Retina (tissue), 1 donor: ENCODE measurements around the gene TDRD9.
"Not testable (repeated sequence)": the region's sequence is repeated elsewhere in the genome, so short reads cannot be mapped to it uniquely, and the experiment has no call there.

Source experiments
- DNase-seq: peaks from one replicate; pipeline ENCODE4 v3.0.0-alpha.2; 2016

The TDRD9 gene, protein sequence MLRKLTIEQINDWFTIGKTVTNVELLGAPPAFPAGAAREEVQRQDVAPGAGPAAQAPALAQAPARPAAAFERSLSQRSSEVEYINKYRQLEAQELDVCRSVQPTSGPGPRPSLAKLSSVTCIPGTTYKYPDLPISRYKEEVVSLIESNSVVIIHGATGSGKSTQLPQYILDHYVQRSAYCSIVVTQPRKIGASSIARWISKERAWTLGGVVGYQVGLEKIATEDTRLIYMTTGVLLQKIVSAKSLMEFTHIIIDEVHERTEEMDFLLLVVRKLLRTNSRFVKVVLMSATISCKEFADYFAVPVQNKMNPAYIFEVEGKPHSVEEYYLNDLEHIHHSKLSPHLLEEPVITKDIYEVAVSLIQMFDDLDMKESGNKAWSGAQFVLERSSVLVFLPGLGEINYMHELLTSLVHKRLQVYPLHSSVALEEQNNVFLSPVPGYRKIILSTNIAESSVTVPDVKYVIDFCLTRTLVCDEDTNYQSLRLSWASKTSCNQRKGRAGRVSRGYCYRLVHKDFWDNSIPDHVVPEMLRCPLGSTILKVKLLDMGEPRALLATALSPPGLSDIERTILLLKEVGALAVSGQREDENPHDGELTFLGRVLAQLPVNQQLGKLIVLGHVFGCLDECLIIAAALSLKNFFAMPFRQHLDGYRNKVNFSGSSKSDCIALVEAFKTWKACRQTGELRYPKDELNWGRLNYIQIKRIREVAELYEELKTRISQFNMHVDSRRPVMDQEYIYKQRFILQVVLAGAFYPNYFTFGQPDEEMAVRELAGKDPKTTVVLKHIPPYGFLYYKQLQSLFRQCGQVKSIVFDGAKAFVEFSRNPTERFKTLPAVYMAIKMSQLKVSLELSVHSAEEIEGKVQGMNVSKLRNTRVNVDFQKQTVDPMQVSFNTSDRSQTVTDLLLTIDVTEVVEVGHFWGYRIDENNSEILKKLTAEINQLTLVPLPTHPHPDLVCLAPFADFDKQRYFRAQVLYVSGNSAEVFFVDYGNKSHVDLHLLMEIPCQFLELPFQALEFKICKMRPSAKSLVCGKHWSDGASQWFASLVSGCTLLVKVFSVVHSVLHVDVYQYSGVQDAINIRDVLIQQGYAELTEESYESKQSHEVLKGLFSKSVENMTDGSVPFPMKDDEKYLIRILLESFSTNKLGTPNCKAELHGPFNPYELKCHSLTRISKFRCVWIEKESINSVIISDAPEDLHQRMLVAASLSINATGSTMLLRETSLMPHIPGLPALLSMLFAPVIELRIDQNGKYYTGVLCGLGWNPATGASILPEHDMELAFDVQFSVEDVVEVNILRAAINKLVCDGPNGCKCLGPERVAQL (N-terminal part only)

DNA sequence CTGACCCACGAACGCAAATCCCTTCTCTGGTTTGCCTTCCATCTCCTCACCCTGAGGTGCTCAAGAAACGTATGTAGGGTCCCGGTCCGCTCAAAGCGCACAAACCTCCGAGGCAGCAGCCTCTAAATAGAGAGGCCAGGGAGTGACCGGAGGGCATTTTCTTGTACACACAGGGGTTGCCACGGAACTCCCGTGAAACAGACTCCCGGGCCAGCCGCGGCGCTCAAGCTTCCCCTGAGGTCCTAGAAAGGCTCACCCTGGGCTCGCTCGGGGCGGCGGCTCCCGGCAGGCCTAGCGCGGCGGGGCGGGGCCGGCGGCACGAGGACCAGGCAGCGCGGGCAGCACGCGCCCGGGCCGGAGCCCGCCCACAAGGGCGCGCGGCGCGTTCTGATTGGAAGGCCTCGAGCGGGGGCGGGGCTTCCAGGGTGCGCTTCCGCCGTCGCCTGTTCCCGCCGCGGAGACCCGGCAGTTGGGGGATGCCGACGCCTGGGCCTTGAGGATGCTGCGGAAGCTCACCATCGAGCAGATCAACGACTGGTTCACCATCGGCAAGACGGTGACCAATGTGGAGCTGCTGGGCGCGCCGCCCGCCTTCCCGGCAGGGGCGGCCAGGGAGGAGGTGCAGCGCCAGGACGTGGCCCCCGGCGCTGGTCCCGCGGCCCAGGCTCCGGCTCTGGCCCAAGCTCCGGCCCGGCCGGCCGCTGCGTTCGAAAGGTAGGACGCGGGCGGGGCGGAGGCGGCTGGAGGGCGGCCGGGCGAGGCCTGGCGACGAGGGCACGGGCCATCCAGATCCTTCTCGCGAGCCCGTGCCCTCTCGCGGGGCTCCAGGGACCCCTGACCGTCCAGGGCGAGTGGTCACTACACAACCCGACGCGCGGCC lies at the start of gene TDRD9:
Gene TDRD9, plus strand, starts transcription at position 446 of the 880 bp plus-strand sequence. Its CDS starts 54 bp downstream, at position 500.
- no peak for DNase-seq

DNA sequence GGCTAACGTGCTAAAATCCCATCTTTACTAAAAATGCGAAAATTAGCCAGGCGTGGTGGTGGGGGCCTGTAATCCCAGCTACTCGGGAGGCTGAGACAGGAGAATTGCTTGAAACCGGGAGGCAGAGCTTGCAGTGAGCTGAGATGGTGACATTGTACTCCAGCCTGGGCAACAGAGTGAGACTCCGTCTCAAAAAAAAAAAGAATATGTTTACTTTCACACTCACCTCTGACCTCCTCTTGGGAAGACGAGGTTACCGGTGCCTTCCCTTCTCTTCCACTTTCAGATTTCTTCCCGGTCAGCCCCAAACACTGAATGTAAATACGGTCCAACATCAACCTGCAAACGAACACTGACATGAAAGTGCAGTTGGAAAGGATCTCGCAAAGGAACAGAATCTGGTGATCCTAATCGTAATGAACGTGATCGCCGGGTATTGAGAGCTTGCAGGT lies 49.1 kb upstream of the TDRD9 start:
- no peak for DNase-seq

DNA sequence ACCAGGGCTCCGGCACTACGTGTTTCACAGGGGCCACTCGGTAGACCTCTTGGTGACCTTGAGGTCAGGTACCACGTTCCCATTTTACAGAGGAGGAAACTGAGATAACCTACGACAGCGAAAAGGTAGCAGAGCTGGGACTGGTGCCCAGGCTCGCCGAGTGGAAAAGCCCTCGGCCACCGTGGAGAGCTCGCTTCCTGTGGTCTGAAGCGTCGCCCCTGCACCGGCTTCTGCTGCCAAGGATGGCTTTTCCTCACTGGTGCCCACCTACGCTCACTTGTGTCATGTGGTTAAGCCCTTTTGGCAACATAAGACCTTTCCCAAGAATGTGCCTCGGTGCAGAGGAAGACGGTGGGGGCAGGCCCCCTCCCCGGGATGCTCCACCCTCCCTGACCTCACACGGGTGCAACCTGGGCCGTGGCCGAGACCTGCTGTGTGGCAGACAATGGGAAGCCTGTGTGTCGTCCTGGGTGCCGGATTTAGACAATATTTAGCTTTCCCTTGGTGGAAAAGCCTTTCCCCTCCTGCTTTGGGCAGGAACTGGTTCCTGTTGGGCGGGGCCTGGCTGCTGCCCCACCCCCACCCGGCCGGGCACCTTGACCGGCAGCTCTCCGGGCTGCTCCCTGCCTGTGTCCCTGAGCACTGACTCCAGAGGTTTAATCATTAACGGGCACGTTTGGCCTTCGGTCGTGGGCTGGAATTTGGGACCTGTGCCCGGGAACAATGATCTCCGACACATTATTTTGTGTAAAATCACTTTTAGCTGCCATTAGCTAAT lies 48.5 kb upstream of the TDRD9 start:
- DNase-seq = no peak

GRCh38 chr14:103880348-103881267 lies 47.6 kb upstream of the TDRD9 start:
- peak; percentile 69 for DNase-seq

- DNase-seq = no peak
Observed at GRCh38 chr14:103881268-103882201, 46.7 kb upstream of the TDRD9 start.

DNA sequence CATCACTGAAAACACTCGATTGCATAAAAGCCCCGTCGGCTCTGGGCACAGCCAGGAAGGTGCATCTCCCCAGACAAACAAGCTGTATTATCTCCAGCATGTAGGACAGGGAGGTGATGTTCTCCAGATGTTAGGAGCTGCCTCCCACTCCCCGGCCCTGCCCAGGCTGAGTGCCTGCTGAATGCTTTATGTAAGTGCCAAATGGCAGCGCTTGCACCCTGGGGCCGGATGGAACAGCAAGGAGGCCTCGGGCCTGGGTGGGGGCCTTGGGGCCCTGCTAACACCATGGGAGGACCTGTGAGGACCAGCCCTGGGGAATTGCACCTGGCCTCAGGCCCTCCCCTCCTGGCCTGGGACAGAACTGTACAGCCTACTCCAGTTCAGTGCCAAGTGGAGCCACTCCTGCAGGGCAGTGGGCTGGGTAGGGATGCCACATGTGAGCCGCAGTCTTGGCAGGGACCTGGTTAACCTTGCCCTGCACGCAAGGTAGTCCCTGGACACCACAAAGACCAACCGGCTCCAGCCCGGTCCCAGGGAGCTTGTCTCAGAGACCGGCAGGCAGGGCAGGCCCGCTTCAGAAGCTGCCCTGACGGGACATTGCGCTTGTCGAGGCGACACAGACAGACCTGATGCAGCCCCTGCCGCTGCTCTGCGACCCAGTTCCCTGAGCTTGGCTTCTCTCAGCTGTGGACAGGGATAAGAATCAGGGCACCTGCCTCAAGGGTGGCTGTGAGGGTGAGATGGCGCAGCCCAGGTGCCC lies 45.6 kb upstream of the TDRD9 start:
- no peak for DNase-seq

GRCh38 chr14:103883263-103883523 lies 45.1 kb upstream of the TDRD9 start:
- DNase-seq = no peak

GRCh38 chr14:103884854-103885253 lies 43.4 kb upstream of the TDRD9 start:
- DNase-seq = no peak

DNA sequence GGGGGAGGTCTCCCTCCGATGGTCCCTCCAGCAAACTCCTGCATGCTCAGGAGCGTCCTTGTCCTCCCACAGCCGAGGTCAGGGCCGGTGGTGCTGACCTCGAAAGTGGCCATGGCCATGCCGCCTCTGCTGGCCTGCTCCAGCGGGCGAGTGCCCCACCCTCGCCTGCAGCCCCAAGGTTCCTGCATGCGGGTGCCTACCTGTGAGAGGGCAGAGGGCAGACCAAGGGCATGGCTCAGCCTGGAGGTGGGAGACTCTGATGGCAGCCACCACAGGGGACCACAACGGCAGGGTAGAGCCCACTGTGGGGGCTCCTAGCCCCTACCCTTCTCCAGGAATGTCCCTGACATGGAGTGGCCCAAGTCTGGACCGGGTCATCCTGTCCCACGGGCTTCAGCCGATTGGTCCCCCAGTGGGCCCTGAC lies 42.7 kb upstream of the TDRD9 start:
- no peak for DNase-seq

- DNase-seq = no peak
Observed at GRCh38 chr14:103886304-103887169, 41.7 kb upstream of the TDRD9 start.

DNA sequence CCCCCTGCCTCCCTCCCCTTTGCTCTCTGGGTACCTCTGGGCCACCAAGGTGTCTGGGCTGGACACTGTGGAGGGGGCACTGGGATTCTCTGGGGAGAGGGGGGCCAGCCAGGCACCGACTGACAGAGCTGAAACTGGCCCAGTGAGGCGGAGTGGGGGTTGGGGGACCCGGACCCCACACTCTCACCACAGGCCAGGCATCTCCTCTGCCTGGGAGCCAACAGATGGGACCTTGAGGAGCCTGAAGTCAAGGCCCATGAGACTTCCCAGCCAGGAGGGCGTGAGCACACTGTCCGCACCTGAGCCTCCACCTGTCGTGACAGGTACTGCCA lies 41.1 kb upstream of the TDRD9 start:
- no peak for DNase-seq

DNA sequence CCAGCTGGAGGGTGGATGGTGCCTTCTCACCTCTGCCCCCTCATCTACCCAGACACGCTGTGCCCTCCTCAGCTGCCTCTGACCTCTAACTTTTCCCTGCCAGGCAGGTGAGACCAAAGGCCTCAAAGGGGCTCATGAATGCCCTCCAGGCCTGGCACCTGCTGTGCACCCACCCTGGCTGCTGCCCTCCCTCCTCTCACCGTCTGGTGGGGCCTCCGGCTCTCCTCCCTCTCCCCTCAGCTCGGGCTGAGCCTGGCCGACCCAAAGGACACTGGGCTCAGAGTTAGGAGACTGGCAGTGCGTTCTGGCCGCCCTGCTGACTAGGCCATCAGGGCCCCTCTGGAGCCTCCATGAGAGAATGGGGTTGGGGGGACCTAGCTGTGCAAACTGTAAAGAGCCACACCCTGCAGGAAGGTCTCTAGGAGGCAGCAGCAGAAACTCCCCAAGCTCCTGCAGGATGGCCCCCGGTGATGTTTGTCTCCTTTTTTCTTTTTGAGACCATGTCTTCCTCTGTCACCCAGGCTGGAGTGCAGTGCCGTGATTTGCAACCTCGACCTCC lies 40.6 kb upstream of the TDRD9 start:
- no peak for DNase-seq

- DNase-seq = not testable (repeated sequence)
Observed at GRCh38 chr14:103889002-103889312, 39.3 kb upstream of the TDRD9 start.

DNA sequence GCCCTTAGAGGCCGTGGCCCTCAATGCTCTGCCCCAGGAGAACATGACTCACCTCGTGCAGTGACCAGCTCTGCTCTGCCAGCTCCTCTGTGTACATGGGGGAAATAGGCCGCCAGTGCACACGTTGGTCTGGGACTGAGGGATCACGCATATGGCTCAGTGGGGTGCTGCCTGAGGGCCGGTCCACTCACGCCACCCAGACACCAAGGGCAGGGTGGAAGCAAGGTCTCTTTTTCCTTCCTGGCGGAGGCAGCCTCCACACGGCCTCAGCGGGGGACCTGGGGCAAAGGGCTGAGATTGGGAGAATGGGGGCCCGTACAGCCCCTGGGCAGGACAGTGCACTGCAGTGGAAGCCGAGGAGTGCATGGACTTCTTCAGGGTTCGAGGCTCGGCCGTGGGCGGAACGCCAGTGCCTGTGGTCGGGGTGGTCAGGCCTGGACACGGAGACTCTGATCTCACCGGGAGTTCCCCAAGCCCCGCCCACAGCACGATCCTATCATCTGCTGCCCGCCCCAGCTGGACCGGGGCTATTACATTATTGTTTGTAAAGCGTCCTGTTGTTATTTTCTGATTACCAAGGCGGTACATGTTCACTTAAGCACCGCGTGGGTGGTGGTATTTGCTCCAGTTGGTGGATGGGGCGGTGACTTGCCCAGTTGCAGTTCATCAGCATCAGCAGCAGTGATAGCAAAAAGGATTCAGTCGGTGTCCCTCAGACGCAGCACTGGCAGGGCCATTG lies 38.8 kb upstream of the TDRD9 start:
- no peak for DNase-seq

DNA sequence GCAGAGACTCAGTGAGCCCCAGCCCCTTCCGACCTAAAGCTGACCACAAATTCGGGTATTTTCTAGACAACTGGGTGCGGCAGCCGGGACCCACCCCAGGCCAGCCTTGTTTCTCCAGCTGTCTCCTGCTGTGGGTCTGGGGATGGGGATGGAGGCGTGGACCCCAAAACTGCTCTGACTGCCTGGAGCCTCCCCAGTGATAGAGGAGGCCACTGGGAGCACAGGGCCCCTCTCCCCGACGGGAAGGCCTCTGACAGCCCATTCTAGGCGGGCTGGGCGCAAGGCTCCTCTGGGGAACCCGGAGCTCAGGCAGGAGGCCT lies 38.2 kb upstream of the TDRD9 start:
- DNase-seq = no peak

DNA sequence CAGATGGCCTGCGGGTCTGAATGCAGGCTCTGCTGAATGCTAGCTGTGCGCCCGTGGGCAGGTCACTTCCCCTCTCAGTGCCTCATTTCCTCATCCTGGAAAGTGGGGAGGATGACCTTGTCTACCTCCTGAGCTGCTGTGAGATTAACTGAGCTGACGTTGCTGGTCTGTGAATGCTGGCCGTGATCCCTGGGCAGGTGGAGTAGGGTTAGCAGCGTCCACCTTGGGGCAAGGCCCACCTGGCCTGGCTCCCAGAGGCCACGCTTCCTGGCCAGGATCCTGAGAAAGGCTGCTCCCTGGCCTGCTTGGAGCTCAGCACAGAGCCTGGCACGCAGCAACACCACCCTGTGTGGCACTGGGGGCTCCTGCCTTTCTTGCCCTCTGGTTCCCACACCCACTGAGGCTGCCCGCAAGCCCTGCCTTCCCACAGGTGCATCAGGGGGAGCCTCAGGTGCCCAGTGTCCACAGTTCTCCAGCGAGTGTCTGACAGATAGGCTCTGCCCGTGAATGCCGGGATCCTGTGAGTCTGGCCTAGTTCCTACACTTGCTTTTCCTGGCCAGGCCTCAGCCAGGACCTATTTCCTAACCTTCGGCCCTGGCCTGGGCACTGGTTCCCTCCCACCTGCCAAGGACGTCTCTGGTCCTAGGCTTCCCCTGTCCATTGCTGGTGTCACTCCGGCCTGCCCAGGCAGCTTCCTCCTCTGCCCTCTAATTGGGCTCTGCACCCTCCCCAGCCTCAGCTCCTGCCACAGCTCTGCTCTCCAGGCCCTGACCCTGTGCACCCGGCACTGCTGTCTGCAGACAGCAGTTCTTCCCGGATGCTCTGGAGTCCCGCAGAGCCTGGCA lies 37.2 kb upstream of the TDRD9 start:
- DNase-seq = no peak
